Cardiac muscle cell (in vitro differentiated cells and primary cell): ENCODE data around the gene RGS7. TPM values are rescaled to one million over a fixed set of nuclear protein-coding genes. Genes with fewer than 3 reads are reported as not detected.
"Not testable (repeated sequence)": the region's sequence is repeated elsewhere in the genome, so short reads cannot be mapped to it uniquely, and the experiment has no call there.

Experiments
- DNase-seq, 2 donors: peaks; one replicate each; pipeline versions ENCODE4 v3.0.0 to v3.0.0-alpha.2; 2010 to 2017; ENCODE audit warnings: low read depth in 1 of 2, low spot score in 1 of 2
- H3K27ac ChIP-seq: fragments of 200-600 bp; sonication (generic); 2 replicates; pipeline ENCODE4 v1.5.1; 2016
- H3K27me3 ChIP-seq: fragments of 200-600 bp; sonication (generic); 2 replicates; pipeline ENCODE4 v1.6.0; 2016; ENCODE audit warnings: control low read depth
- H3K36me3 ChIP-seq: fragments of 200-600 bp; sonication (generic); 2 replicates; pipeline ENCODE4 v1.5.1; 2016; ENCODE audit warnings: control low read depth
- H3K4me1 ChIP-seq: fragments of 200-600 bp; sonication (generic); 2 replicates; pipeline ENCODE4 v1.8.1; 2017; ENCODE audit warnings: low read depth, mild to moderate bottlenecking, mixed run types
- H3K4me3 ChIP-seq: fragments of 200-600 bp; sonication (generic); 2 replicates; pipeline ENCODE4 v1.5.1; 2016; ENCODE audit warnings: mild to moderate bottlenecking
- H3K9me3 ChIP-seq: fragments of 200-600 bp; sonication (generic); 2 replicates; pipeline ENCODE4 v1.5.1; 2017; ENCODE audit warnings: low read depth, mild to moderate bottlenecking, control low read depth
- CTCF ChIP-seq: IDR thresholded peaks from 2 replicates; pipeline ENCODE4 v1.5.1; 2012; ENCODE audit warnings: low read depth, mild to moderate bottlenecking, low read length
- polyA plus RNA-seq: library from polyadenylated mRNA; unstranded; fragments of >200 nt; fragmentation: Nextera tagmentation; extraction: Ambion mirVana; gene quantifications from 2 replicates; pipeline ENCODE4 v1.2.1, GENCODE V29; 2016
- total RNA-seq: library from RNA; depleted of rRNA; stranded (reverse); fragments of >200 nt; gene quantifications from 2 replicates; pipeline ENCODE4 v1.2.3, GENCODE V29; 2016

RGS7 gene
- total and polyA plus RNA-seq, 2 experiments from 2014 or later, result not detected

- Histone ChIP-seq H3K9me3 (no peaks in the 10 kb centered on the region), H3K27ac (no peak overlapping the region), H3K4me3 (no peak overlapping the region), H3K36me3 (no peaks in the 10 kb centered on the region), H3K4me1 (no peaks in the 10 kb centered on the region), H3K27me3 (no peaks in the 10 kb centered on the region)
- no peak for DNase-seq
- TF ChIP-seq CTCF, result no peak
These were observed 128.7 kb downstream of the RGS7 start for GRCh38 chr1:241228339-241228738.

- no peak overlapping the region for H3K4me3 ChIP-seq
- no peak overlapping the region for H3K27ac ChIP-seq
- TF ChIP-seq CTCF, result no peak
- no peaks in the 10 kb centered on the region for H3K4me1 ChIP-seq
- no peaks in the 10 kb centered on the region for H3K27me3 ChIP-seq
- H3K9me3 ChIP-seq, result no peaks in the 10 kb centered on the region
- no peaks in the 10 kb centered on the region for H3K36me3 ChIP-seq
- peak in 1 of 2 donors; percentile 24 for DNase-seq
These were observed 131.3 kb downstream of the RGS7 start for GRCh38 chr1:241225741-241226140.

- DNase-seq, H3K9me3 ChIP-seq, H3K36me3 ChIP-seq, H3K4me3 ChIP-seq, H3K4me1 ChIP-seq, H3K27me3 ChIP-seq, H3K27ac ChIP-seq: not testable (repeated sequence)
These were observed 132.8 kb downstream of the RGS7 start for GRCh38 chr1:241224189-241224588.

GRCh38 chr1:241222813-241223212 is 134.2 kb downstream of the RGS7 start:
- DNase-seq, H3K9me3 ChIP-seq, H3K4me3 ChIP-seq, H3K36me3 ChIP-seq, H3K27ac ChIP-seq, H3K4me1 ChIP-seq, H3K27me3 ChIP-seq: not testable (repeated sequence)

- Histone ChIP-seq H3K4me3 (no peak overlapping the region), H3K27ac (no peak overlapping the region), H3K4me1 (no peaks in the 10 kb centered on the region), H3K9me3 (no peaks in the 10 kb centered on the region), H3K36me3 (no peaks in the 10 kb centered on the region), H3K27me3 (no peaks in the 10 kb centered on the region)
- TF ChIP-seq CTCF, result no peak
- DNase-seq, result no peak
These were observed 135.7 kb downstream of the RGS7 start for GRCh38 chr1:241221319-241221718.

- not testable (repeated sequence) for H3K36me3 ChIP-seq, H3K27ac ChIP-seq, H3K9me3 ChIP-seq, H3K4me1 ChIP-seq, H3K4me3 ChIP-seq, DNase-seq, H3K27me3 ChIP-seq
These were observed 136.1 kb downstream of the RGS7 start for GRCh38 chr1:241220913-241221312.

- TF ChIP-seq CTCF, result no peak
- no peaks in the 10 kb centered on the region for H3K9me3 ChIP-seq
- H3K27ac ChIP-seq, result no peak overlapping the region
- no peaks in the 10 kb centered on the region for H3K4me1 ChIP-seq
- H3K27me3 ChIP-seq, result no peaks in the 10 kb centered on the region
- no peaks in the 10 kb centered on the region for H3K36me3 ChIP-seq
- no peak for DNase-seq
- no peak overlapping the region for H3K4me3 ChIP-seq
These were observed 137.6 kb downstream of the RGS7 start for GRCh38 chr1:241219449-241219848.
